ENCODE measurements around the gene SESN1.

Gene SESN1

GRCh38 chr6:109045493-109045892 is 49.2 kb downstream of the SESN1 start:
- H3K4me3 ChIP-seq (ENCODE audit: low read depth, low read length) = no peak overlapping the region
- TF ChIP-seq CTCF (conservative IDR thresholded peaks at IDR 0.05; ENCODE audit: low read depth, low read length) = no peak
- no peak for DNase-seq (ENCODE audit: low read depth)

- no peak for DNase-seq (ENCODE audit: low read depth)
- TF ChIP-seq CTCF (conservative IDR thresholded peaks at IDR 0.05; ENCODE audit: low read depth, low read length) = no peak
These were observed 54.9 kb downstream of the SESN1 start for GRCh38 chr6:109039795-109040194.

GRCh38 chr6:109038837-109039398 is 55.7 kb downstream of the SESN1 start:
- no peak overlapping the region for H3K4me3 ChIP-seq (ENCODE audit: low read depth, low read length)
- no peak for TF ChIP-seq CTCF (conservative IDR thresholded peaks at IDR 0.05; ENCODE audit: low read depth, low read length)
- no peak for DNase-seq (ENCODE audit: low read depth)

More at GRCh38 chr6:109039795-109040194, 54.9 kb downstream of the SESN1 start:
- no peak overlapping the region for H3K4me3 ChIP-seq (ENCODE audit: low read depth, low read length)

GRCh38 chr6:109036574-109037294 is 57.9 kb downstream of the SESN1 start:
- no peak overlapping the region for H3K4me3 ChIP-seq (ENCODE audit: low read depth, low read length)
- no peak for DNase-seq (ENCODE audit: low read depth)
- TF ChIP-seq CTCF (conservative IDR thresholded peaks at IDR 0.05; ENCODE audit: low read depth, low read length) = no peak

GRCh38 chr6:109034526-109034925 is 60.1 kb downstream of the SESN1 start:
- no peak overlapping the region for H3K4me3 ChIP-seq (ENCODE audit: low read depth, low read length)
- no peak for TF ChIP-seq CTCF (conservative IDR thresholded peaks at IDR 0.05; ENCODE audit: low read depth, low read length)
- no peak for DNase-seq (ENCODE audit: low read depth)

- TF ChIP-seq CTCF (conservative IDR thresholded peaks at IDR 0.05; ENCODE audit: low read depth, low read length) = no peak
- no peak overlapping the region for H3K4me3 ChIP-seq (ENCODE audit: low read depth, low read length)
- no peak for DNase-seq (ENCODE audit: low read depth)
These were observed 61.0 kb downstream of the SESN1 start for GRCh38 chr6:109033655-109034054.

GRCh38 chr6:109031416-109031815 is 63.2 kb downstream of the SESN1 start:
- H3K4me3 ChIP-seq (ENCODE audit: low read depth, low read length) = no peak overlapping the region
- no peak for DNase-seq (ENCODE audit: low read depth)

More at GRCh38 chr6:109031416-109031815, 63.2 kb downstream of the SESN1 start:
- no peak for TF ChIP-seq CTCF (conservative IDR thresholded peaks at IDR 0.05; ENCODE audit: low read depth, low read length)

Data from choroid plexus epithelial cell (primary cell).